Activated T-cell treated with anti-CD3 and anti-CD28 coated beads, Interleukin-2, amount 50 U/mL, for 4 hours (primary cell): ENCODE measurements around the gene ZPLD1. TPM values are rescaled to one million over a fixed set of nuclear protein-coding genes. Genes with fewer than 3 reads are reported as not detected.

Experiments used
- ATAC-seq, 2 donors: fragments of 200-7000 bp; cut with Tn5 transposase; one replicate each; pipeline ENCODE4 v1.10.0; 2021
- DNase-seq: peaks from one replicate; pipeline ENCODE4 v3.0.0-alpha.2; 2020
- H3K27me3 Mint-ChIP-seq: one replicate; pipeline ENCODE4 v1.8.0; 2021; ENCODE audit warnings: low read depth, mixed read lengths
- H3K36me3 Mint-ChIP-seq: one replicate; pipeline ENCODE4 v1.8.0; 2022; ENCODE audit warnings: mixed read lengths; ENCODE audit not compliant: insufficient read depth
- H3K4me1 Mint-ChIP-seq: one replicate; pipeline ENCODE4 v1.8.0; 2021; ENCODE audit warnings: low read depth, mixed read lengths
- H3K4me3 Mint-ChIP-seq: one replicate; pipeline ENCODE4 v1.8.0; 2021; ENCODE audit warnings: mild to moderate bottlenecking, moderate library complexity, mixed read lengths
- H3K9me3 Mint-ChIP-seq: one replicate; pipeline ENCODE4 v1.8.0; 2021; ENCODE audit warnings: mixed read lengths
- total RNA-seq, 3 donors: library from RNA; stranded (reverse); gene quantifications; one replicate each; pipeline ENCODE4 v1.2.1, GENCODE V29; 2021

The ZPLD1 gene
- total RNA-seq, 3 donors from 2014 or later: not detected

- no peak overlapping the region for H3K4me3 Mint-ChIP-seq
- H3K4me1 Mint-ChIP-seq: no peaks in the 10 kb centered on the region
- DNase-seq (no peak), ATAC-seq (no peak)
- no peaks in the 10 kb centered on the region for H3K9me3 Mint-ChIP-seq
- H3K27me3 Mint-ChIP-seq: no peaks in the 10 kb centered on the region
- H3K36me3 Mint-ChIP-seq: no peaks in the 10 kb centered on the region
These were observed 43.3 kb downstream of the ZPLD1 start for GRCh38 chr3:102478160-102478559.

DNA sequence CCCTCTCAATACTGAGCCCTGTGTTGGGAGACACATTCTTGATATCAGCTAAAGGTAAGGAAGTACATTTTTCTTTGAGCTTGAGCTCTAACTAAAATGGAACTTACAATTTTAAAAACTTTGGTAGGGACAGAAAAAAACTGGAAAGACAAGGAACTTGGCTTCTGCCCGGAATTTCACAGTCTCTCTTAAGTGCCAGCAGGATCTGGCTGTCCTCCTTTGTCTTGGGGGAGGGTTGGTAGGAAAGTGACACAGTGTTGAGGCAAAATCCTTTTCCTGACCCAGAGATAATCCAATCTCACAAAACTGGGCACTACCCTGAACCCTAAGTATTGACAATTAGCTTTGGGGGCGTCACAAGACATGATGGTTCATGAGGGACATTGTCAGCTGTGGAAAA lies 45.3 kb downstream of the ZPLD1 start:
- H3K4me1 Mint-ChIP-seq: no peaks in the 10 kb centered on the region
- H3K4me3 Mint-ChIP-seq: no peak overlapping the region
- no peaks in the 10 kb centered on the region for H3K9me3 Mint-ChIP-seq
- no peaks in the 10 kb centered on the region for H3K36me3 Mint-ChIP-seq
- DNase-seq (no peak), ATAC-seq (no peak)
- peaks cover 1% of the 10 kb centered on the region for H3K27me3 Mint-ChIP-seq

DNA sequence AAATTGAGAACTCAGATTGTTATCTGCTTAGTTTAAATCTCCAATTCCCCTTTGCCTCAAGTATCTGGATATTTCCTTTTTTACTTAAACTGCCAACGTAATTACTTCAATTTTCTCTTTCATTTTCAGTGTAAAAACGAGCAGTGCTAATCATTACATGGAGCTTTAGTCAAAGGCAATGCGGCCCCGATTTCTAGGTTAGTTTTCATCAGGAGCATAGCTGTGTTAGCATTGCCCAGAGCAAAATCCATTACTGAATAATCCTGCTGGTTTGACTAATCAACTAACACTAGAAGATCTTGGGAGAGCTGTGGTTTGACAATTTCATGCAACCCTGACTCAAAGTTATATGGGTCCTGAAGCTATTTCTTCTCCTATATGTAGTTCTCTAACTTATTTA lies 46.2 kb downstream of the ZPLD1 start:
- Mint-ChIP-seq H3K4me3 (no peak overlapping the region), H3K9me3 (no peaks in the 10 kb centered on the region), H3K4me1 (no peaks in the 10 kb centered on the region), H3K36me3 (no peaks in the 10 kb centered on the region), H3K27me3 (peaks cover 1% of the 10 kb centered on the region)
- no peak for DNase-seq
- no peak for ATAC-seq

GRCh38 chr3:102483556-102483955 lies 48.7 kb downstream of the ZPLD1 start:
- no peak overlapping the region for H3K4me3 Mint-ChIP-seq
- H3K4me1 Mint-ChIP-seq: no peaks in the 10 kb centered on the region
- H3K36me3 Mint-ChIP-seq: no peaks in the 10 kb centered on the region
- peaks cover 1% of the 10 kb centered on the region for H3K27me3 Mint-ChIP-seq
- ATAC-seq (no peak), DNase-seq (no peak)
- no peaks in the 10 kb centered on the region for H3K9me3 Mint-ChIP-seq

GRCh38 chr3:102484363-102484762 lies 49.5 kb downstream of the ZPLD1 start:
- H3K4me1 Mint-ChIP-seq: no peaks in the 10 kb centered on the region
- no peak for ATAC-seq
- peaks cover 1% of the 10 kb centered on the region for H3K27me3 Mint-ChIP-seq

DNA sequence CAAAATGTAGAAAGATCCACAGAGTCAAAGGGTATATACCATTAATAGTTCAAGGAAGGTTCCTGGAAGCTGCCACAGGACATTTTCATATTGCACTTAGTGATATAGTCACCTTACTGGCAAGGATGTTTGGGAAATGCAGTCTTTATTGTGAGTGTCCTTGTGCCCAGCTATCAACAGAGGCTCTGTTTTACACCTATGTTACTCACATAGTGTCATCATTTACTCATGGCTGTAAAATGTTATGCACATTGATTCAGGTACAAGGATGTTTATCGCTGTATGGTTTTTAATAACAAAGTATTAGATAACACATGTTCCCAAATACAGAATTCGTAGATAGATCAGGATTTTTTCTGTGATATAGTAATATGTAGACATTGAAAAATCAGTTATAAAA lies 50.9 kb downstream of the ZPLD1 start:
- Mint-ChIP-seq H3K36me3 (no peaks in the 10 kb centered on the region), H3K4me3 (no peak overlapping the region), H3K4me1 (no peaks in the 10 kb centered on the region), H3K27me3 (peaks cover 1% of the 10 kb centered on the region), H3K9me3 (no peaks in the 10 kb centered on the region)
- DNase-seq (no peak), ATAC-seq (no peak)

More at GRCh38 chr3:102484363-102484762, 49.5 kb downstream of the ZPLD1 start:
- no peak for DNase-seq
- Mint-ChIP-seq H3K9me3 (no peaks in the 10 kb centered on the region), H3K36me3 (no peaks in the 10 kb centered on the region), H3K4me3 (no peak overlapping the region)

DNA sequence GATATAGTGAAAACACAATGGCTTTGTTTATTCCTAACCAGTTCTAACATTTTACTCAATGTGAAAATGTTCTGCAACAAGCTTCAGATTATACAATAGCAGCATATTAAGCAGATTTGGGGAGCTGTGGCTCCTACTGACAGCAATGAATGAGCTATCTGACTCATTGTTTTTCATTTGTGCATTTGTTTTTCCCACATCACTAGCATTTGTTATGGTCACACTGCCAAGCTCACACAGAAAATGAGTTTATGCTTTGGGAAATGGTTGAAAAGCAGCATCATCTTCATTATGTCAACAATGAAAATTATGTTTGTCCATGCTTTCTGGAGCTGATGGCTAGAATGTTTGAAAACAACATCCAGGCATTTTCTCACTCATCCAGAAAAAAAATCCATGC lies 53.5 kb downstream of the ZPLD1 start:
- ATAC-seq: no peak
- H3K27me3 Mint-ChIP-seq: peaks cover 1% of the 10 kb centered on the region
- no peaks in the 10 kb centered on the region for H3K4me1 Mint-ChIP-seq
- DNase-seq: no peak
- no peaks in the 10 kb centered on the region for H3K9me3 Mint-ChIP-seq
- no peaks in the 10 kb centered on the region for H3K36me3 Mint-ChIP-seq
- no peak overlapping the region for H3K4me3 Mint-ChIP-seq

GRCh38 chr3:102492300-102492699 lies 57.5 kb downstream of the ZPLD1 start:
- no peaks in the 10 kb centered on the region for H3K9me3 Mint-ChIP-seq
- DNase-seq: no peak
- no peaks in the 10 kb centered on the region for H3K4me1 Mint-ChIP-seq
- H3K27me3 Mint-ChIP-seq: no peaks in the 10 kb centered on the region
- no peak for ATAC-seq
- no peak overlapping the region for H3K4me3 Mint-ChIP-seq
- H3K36me3 Mint-ChIP-seq: no peaks in the 10 kb centered on the region

DNA sequence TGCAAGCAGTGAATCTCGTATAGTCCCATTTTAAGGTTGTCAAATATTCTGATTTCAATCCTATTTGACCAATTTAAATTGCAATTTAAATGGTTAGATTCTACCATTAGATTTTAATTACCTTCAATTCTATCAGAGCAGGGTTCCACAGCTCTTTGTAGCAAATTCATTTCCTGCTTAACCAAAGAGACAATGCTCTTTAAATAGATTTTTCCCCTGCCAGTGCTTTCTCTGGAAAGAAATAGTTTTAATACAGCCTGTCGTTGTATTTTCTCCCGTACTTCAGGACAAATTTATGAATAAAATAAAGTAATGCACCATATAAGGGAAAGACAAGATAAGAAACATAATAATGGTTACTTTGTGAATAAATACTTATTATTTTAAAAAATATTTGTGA lies 62.8 kb downstream of the ZPLD1 start:
- Mint-ChIP-seq H3K4me1 (no peaks in the 10 kb centered on the region), H3K27me3 (no peaks in the 10 kb centered on the region), H3K4me3 (no peak overlapping the region), H3K36me3 (no peaks in the 10 kb centered on the region), H3K9me3 (no peaks in the 10 kb centered on the region)
- no peak for ATAC-seq
- no peak for DNase-seq

DNA sequence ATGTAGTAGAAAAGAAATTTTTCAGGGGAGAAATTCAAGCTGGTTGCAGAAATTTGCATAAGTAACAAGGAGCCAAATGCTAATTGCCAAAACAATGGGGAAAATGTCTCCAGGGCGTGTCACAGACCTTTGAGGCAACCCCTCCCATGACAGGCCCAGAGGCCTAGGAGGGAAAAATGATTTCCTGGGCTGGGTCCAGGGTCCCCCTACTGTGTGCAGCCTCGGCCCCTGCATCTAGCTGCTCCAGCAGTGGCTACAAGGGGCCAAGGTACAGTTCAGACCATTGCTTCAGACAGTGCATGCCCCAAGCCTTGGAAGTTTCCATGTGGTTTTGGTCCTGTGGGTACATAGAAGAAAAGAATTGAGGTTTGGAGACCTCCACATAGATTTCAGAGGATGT lies 70.7 kb downstream of the ZPLD1 start:
- ATAC-seq: no peak
- H3K4me3 Mint-ChIP-seq: no peak overlapping the region
- no peaks in the 10 kb centered on the region for H3K4me1 Mint-ChIP-seq
- H3K27me3 Mint-ChIP-seq: no peaks in the 10 kb centered on the region
- peaks cover 4% of the 10 kb centered on the region for H3K9me3 Mint-ChIP-seq
- H3K36me3 Mint-ChIP-seq: no peaks in the 10 kb centered on the region
- DNase-seq: no peak

GRCh38 chr3:102510663-102511062 lies 75.8 kb downstream of the ZPLD1 start:
- no peaks in the 10 kb centered on the region for H3K4me1 Mint-ChIP-seq
- H3K4me3 Mint-ChIP-seq: no peak overlapping the region
- H3K9me3 Mint-ChIP-seq: no peaks in the 10 kb centered on the region
- H3K27me3 Mint-ChIP-seq: peaks cover 6% of the 10 kb centered on the region
- no peaks in the 10 kb centered on the region for H3K36me3 Mint-ChIP-seq
- no peak for ATAC-seq
- DNase-seq: no peak

DNA sequence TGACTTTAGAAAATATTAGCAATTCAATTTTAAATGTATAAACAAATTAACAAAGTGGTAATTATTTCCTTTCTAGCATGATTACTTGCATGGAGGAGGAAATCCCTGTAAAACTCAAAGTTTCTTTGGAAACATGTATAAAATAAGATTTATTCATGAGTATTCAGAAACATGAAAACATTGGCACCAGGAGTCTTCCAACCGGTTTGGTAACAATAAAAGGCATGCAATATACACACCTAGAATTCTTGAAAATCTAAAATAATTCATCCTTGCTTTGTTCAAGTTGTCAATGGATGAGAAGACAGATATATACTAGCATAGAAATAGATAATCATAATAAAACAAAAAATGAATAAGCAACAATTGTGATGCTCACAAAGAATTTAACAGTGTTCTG lies 76.4 kb downstream of the ZPLD1 start:
- Mint-ChIP-seq H3K4me3 (no peak overlapping the region), H3K9me3 (no peaks in the 10 kb centered on the region), H3K27me3 (peaks cover 6% of the 10 kb centered on the region), H3K4me1 (no peaks in the 10 kb centered on the region), H3K36me3 (no peaks in the 10 kb centered on the region)
- DNase-seq (no peak), ATAC-seq (no peak)

- Mint-ChIP-seq H3K9me3 (no peaks in the 10 kb centered on the region), H3K27me3 (peaks cover 6% of the 10 kb centered on the region), H3K4me1 (no peaks in the 10 kb centered on the region), H3K36me3 (no peaks in the 10 kb centered on the region), H3K4me3 (no peak overlapping the region)
- no peak for ATAC-seq
- DNase-seq: no peak
These were observed 76.8 kb downstream of the ZPLD1 start for GRCh38 chr3:102511639-102512038.

DNA sequence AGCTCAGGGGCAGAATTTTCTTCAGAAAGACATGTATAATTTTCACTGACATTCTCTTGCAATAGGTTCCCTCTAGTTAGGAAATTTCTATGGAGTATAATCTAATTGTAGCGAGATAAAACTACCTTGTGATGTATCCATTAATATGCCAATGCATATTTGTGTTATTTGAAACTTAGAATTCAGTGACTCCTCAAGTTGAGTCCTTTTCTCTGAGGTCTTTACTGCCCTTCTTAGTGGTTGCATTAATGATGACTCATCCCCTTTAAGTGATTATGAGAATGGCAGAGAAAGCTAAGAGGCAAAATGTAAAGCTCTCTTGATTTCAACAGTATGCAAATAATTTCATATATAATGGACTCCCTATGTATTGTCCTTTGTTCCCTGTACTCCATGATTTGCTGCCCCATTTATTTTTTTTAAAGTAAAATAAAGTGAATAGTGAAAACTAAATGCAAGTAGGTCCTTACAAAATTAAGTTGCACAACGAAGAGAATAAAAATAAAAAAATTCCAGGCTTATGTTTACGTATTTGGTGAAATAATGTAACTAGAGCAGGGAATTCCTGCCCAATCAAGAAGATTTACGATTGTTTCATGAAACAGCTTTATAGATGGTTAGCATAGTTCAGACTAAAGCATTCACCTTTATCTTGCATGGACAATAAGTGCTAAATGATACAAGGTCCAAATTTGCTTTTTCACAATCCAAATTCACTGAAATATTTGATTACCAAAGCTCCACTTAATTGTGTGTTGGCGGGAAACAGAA lies 78.1 kb downstream of the ZPLD1 start:
- Mint-ChIP-seq H3K9me3 (no peaks in the 10 kb centered on the region), H3K36me3 (no peaks in the 10 kb centered on the region), H3K4me3 (no peak overlapping the region), H3K27me3 (peaks cover 8% of the 10 kb centered on the region), H3K4me1 (no peaks in the 10 kb centered on the region)
- ATAC-seq: no peak
- no peak for DNase-seq

DNA sequence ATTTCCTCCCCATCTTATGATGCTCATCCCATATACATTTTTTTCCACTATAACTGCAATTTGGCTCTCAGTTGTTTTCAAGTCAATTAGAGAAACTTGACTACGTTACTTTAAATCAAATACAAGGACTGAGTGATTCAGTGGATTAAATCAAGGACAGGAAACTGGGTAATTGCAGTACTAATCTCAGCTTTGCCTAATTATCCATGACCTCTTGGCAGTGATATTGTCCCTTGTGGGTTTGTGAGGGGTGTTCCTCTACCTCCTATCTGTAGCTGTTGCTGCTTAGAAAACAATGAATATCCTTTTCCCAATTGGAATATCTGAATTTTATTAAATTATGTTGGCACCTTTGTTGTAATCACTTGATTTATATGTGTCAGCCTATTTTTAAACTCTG lies 79.4 kb downstream of the ZPLD1 start:
- Mint-ChIP-seq H3K4me1 (no peaks in the 10 kb centered on the region), H3K36me3 (no peaks in the 10 kb centered on the region), H3K9me3 (no peaks in the 10 kb centered on the region), H3K4me3 (no peak overlapping the region), H3K27me3 (peaks cover 13% of the 10 kb centered on the region)
- DNase-seq (no peak), ATAC-seq (no peak)
